ENCODE results near the gene C22orf39.

Gene C22orf39

DNA sequence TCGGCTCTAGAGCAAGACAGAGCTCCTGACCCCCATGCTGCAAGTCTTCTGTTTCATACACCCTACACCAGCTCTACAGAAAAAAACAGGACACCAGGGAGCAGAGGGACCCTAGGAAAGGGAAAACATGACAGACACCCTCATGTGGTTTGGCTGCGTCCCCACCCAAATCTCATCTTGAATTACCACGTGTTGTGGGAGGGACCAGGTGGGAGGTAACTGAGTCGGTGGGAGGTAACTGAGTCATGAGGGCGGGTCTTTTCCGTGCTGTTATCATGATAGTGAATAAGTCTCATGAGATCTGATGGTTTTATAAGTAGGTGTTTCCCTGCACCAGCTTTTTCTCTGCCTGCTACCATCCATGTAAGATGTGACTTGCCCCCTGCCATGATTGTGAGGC, 6.6 kb upstream of the C22orf39 start:
- H2AFZ ChIP-seq: no peak overlapping the region
- TF ChIP-seq CTCF (IDR thresholded peaks at IDR 0.05): no peak

DNA sequence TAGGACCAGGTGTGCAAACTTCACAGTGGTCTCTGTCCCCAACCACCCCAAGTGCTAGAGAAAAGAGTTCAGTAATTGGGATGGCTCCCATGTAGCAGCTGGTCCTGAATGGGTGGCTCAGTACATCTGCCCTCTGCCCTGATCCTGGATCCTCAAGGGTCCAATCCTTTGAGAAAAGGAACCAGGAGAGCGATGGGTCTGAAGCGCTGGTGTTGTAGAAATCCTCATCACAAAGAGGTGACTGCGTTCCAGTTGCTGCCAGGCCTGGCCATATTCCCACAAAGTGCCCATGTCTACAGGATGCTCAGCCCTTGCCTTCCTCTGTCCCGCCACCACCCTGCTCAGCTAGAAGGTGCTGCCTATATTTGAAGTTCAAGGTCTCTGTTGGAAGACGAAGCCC, 6.2 kb upstream of the C22orf39 start:
- TF ChIP-seq CTCF (IDR thresholded peaks at IDR 0.05): no peak
- no peaks in the 10 kb centered on the region for H3K36me3 ChIP-seq (ENCODE audit: control insufficient read depth, insufficient read depth, low read length)
- H2AFZ ChIP-seq: no peak overlapping the region
- H3K27ac ChIP-seq: no peak overlapping the region
- H3K4me1 ChIP-seq: no peaks in the 10 kb centered on the region
- no peak overlapping the region for H3K4me2 ChIP-seq (ENCODE audit: low read length)
- H3K27me3 ChIP-seq (ENCODE audit: control insufficient read depth, insufficient read depth, low read length): no peaks in the 10 kb centered on the region
- H3K4me3 ChIP-seq (ENCODE audit: low read depth, low read length): no peak overlapping the region
- no peaks in the 10 kb centered on the region for H3K9me3 ChIP-seq (ENCODE audit: control insufficient read depth, low read length)
- H3K79me2 ChIP-seq: no peaks in the 10 kb centered on the region
- no peak overlapping the region for H3K9ac ChIP-seq

More for the DNA sequence above, 6.6 kb upstream of the C22orf39 start:
- no peaks in the 10 kb centered on the region for H3K4me1 ChIP-seq
- H3K27ac ChIP-seq: no peak overlapping the region
- H3K9me3 ChIP-seq (ENCODE audit: control insufficient read depth, low read length): no peaks in the 10 kb centered on the region
- no peak overlapping the region for H3K4me3 ChIP-seq (ENCODE audit: low read depth, low read length)
- no peak overlapping the region for H3K9ac ChIP-seq
- no peaks in the 10 kb centered on the region for H3K27me3 ChIP-seq (ENCODE audit: control insufficient read depth, insufficient read depth, low read length)
- H3K4me2 ChIP-seq (ENCODE audit: low read length): no peak overlapping the region
- no peaks in the 10 kb centered on the region for H3K79me2 ChIP-seq
- H3K36me3 ChIP-seq (ENCODE audit: control insufficient read depth, insufficient read depth, low read length): no peaks in the 10 kb centered on the region

DNA sequence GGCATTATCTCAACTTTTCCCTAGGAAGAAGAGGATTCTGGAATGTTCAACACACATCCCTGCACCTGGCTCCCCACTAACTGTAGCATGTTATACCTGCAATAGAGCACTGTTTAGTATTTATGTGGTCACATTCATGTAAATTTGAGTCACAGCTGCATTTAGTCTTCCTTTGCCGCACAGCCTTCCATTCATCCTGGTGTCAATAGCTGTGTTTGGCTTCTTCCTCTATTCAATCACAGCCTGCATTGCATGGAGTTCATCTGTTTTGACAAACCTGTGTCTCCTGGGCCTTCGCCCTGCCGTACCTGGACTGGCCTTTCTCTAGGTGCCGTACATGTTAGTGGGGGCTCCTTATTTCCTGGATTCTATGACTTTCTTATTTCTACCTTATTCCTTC, 4.1 kb upstream of the C22orf39 start:
- Histone ChIP-seq H3K36me3 (ENCODE audit: control insufficient read depth, insufficient read depth, low read length) (no peaks in the 10 kb centered on the region), H3K4me1 (no peaks in the 10 kb centered on the region), H3K4me2 (ENCODE audit: low read length) (no peak overlapping the region), H3K27me3 (ENCODE audit: control insufficient read depth, insufficient read depth, low read length) (no peaks in the 10 kb centered on the region), H2AFZ (no peak overlapping the region), H3K4me3 (ENCODE audit: low read depth, low read length) (no peak overlapping the region), H3K9ac (no peak overlapping the region), H3K9me3 (ENCODE audit: control insufficient read depth, low read length) (no peaks in the 10 kb centered on the region), H3K27ac (no peak overlapping the region), H3K79me2 (no peaks in the 10 kb centered on the region)
- TF ChIP-seq CTCF (IDR thresholded peaks at IDR 0.05): no peak

- Histone ChIP-seq H3K9me3 (ENCODE audit: control insufficient read depth, low read length) (no peaks in the 10 kb centered on the region), H3K4me2 (ENCODE audit: low read length) (no peak overlapping the region), H3K36me3 (ENCODE audit: control insufficient read depth, insufficient read depth, low read length) (no peaks in the 10 kb centered on the region), H3K27ac (no peak overlapping the region), H3K27me3 (ENCODE audit: control insufficient read depth, insufficient read depth, low read length) (no peaks in the 10 kb centered on the region), H3K4me1 (no peaks in the 10 kb centered on the region), H3K79me2 (peaks cover 8% of the 10 kb centered on the region), H3K4me3 (ENCODE audit: low read depth, low read length) (no peak overlapping the region), H2AFZ (no peak overlapping the region), H3K9ac (no peak overlapping the region)
- TF ChIP-seq CTCF (IDR thresholded peaks at IDR 0.05): no peak
These were observed 3.1 kb upstream of the C22orf39 start for GRCh38 chr22:19450363-19451175.

- H3K79me2 ChIP-seq: peaks cover 15% of the 10 kb centered on the region
- no peak overlapping the region for H3K9ac ChIP-seq
- no peaks in the 10 kb centered on the region for H3K27me3 ChIP-seq (ENCODE audit: control insufficient read depth, insufficient read depth, low read length)
- no peak overlapping the region for H3K4me3 ChIP-seq (ENCODE audit: low read depth, low read length)
- no peak overlapping the region for H3K4me2 ChIP-seq (ENCODE audit: low read length)
- no peaks in the 10 kb centered on the region for H3K36me3 ChIP-seq (ENCODE audit: control insufficient read depth, insufficient read depth, low read length)
- H3K27ac ChIP-seq: no peak overlapping the region
- no peak for TF ChIP-seq CTCF (IDR thresholded peaks at IDR 0.05)
- no peak overlapping the region for H2AFZ ChIP-seq
- no peaks in the 10 kb centered on the region for H3K4me1 ChIP-seq
- H3K9me3 ChIP-seq (ENCODE audit: control insufficient read depth, low read length): no peaks in the 10 kb centered on the region
These were observed 1.9 kb upstream of the C22orf39 start for GRCh38 chr22:19449422-19449767.
